GM04504 (cell line): ENCODE results near the gene EPB41L2.

ENCODE experiments used
- DNase-seq: peaks from one replicate; pipeline ENCODE4 v3.0.0-alpha.2; 2012; ENCODE audit warnings: low read depth

The EPB41L2 gene

GRCh38 chr6:130796313-130796905 is 266.6 kb downstream of the EPB41L2 start:
- no peak for DNase-seq

- no peak for DNase-seq
Measured at GRCh38 chr6:130794738-130795137, 268.3 kb downstream of the EPB41L2 start.

- no peak for DNase-seq
Measured at GRCh38 chr6:130794010-130794697, 268.9 kb downstream of the EPB41L2 start.
